HG02642 (cell line): ENCODE data around the gene INPP4B.
"Not testable (repeated sequence)": the region's sequence is repeated elsewhere in the genome, so short reads cannot be mapped to it uniquely, and the experiment has no call there.

Experiments
- ATAC-seq: cut with Tn5 transposase; IDR thresholded peaks from one replicate; pipeline ENCODE4 v1.9.1; 2021; ENCODE audit warnings: mild to moderate bottlenecking; ENCODE audit not compliant: unreplicated experiment, poor library complexity

Gene INPP4B

DNA sequence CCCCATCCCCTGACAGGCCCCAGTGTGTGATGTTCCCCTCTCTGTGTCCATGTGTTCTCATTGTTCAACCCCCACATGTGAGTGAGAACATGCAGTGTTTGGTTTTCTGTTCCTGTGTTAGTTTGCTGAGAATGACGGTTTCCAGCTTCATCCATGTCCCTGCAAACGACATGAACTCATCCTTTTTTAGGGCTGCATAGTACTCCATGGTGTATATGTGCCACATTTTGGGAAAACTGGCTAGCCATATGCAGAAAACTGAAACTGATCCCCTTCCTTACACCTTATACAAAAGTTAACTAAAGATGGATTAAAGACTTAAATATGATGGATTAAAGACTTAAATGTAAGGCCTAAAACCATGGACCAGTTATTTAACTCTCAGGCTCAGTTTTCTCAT lies 336.7 kb downstream of the INPP4B start:
- ATAC-seq, result not testable (repeated sequence)

DNA sequence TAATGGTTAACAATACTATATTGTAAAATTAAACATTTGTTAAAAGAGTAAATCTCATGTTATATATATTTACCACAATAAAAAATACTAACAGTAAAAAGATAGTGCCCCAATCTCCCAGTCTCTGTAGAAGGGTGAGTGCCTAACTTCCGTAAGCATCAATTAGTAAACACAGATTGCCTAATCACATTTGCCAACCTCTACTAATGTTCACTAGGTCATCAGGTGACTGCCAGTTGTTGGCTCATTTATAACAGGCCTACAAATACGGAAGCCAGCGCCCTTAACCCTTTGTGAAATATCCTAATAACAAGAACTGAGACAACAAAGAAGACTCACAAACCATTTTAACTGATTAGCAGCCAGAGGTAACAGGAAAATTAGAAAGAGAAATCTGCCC lies 345.1 kb downstream of the INPP4B start:
- no peak for ATAC-seq

DNA sequence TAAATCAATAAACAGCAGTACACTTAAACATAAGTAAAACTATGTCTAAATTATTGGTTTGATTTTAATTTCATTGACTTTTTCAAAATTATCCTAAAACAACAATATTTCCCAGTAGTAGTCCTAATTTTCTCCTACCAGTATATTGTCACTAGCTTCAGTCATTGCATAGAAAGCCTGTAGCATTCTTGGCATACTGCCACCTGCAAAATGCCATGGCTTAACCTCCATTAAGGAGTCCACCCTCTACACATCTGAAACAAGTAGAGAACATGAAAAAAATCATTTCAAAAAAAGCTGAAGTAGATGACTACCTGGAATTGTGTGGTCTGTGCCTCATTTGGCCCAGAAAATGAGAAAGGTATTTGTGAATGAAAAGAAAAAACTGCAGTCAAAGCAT lies 348.5 kb downstream of the INPP4B start:
- no peak for ATAC-seq

- no peak for ATAC-seq
Measured at GRCh38 chr4:142493255-142494110, 352.6 kb downstream of the INPP4B start.

- ATAC-seq, result no peak
Measured at GRCh38 chr4:142485452-142485851, 360.6 kb downstream of the INPP4B start.

DNA sequence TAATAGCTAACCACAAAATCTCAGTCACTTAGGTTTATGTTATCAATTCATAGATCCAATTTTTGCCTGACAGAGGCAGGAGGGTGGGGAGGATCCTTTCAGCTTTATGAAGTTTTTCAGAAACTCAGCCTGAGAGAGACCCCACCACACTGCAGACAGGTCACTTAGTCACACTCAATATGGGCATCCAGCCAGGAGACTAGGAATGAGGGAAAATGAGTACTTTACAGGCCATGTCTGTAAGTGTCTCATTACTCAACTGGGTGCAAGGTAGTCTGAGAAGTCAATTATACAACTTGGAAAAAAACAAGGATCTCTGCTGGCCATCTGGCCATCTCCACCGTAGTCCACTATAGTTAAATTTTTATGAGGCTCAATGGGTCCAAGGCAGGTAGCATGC lies 365.9 kb downstream of the INPP4B start:
- no peak for ATAC-seq

GRCh38 chr4:142475663-142476062 lies 370.4 kb downstream of the INPP4B start:
- no peak for ATAC-seq

GRCh38 chr4:142474398-142475087 lies 371.6 kb downstream of the INPP4B start:
- no peak for ATAC-seq

GRCh38 chr4:142473960-142474338 lies 372.2 kb downstream of the INPP4B start:
- no peak for ATAC-seq

GRCh38 chr4:142473218-142473959 lies 372.7 kb downstream of the INPP4B start:
- no peak for ATAC-seq

DNA sequence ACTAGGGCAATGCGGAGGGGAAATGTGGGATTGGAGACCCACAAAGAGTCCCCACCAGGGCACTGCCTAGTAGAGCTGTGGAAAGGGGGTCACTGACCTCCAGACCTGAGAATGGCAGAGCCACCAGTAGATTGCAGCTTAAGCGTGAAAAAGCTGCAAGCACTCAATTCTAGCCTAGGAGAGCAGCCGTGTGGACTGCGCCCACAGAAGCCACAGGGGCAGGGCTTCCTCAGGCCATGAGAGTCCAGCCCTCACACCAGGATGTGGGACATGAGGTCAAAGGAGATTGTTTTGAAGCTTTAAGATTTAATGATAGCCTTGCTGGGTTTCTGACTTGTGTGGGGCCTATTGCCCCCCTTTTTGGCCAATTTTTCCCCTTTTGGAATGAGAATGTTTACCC lies 379.0 kb downstream of the INPP4B start:
- no peak for ATAC-seq

DNA sequence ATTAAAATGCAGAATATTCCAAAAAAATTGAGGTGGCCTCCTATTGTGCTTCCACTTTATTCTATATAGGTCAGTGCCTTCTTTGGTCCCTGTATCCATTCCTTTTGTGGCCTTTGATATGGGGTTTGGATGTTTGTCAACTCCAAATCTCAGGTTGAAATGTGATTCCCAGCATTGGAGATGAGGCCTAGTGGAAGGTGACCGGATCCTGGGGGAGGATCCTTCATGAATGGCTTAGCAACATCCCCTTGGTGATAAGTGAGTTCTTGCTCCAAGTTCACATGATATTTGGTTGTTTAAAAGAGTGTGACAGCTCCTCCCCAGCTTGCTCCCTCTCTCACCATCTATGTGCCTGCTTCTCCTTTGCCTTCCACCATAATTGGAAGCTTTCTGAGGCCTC lies 380.6 kb downstream of the INPP4B start:
- no peak for ATAC-seq

DNA sequence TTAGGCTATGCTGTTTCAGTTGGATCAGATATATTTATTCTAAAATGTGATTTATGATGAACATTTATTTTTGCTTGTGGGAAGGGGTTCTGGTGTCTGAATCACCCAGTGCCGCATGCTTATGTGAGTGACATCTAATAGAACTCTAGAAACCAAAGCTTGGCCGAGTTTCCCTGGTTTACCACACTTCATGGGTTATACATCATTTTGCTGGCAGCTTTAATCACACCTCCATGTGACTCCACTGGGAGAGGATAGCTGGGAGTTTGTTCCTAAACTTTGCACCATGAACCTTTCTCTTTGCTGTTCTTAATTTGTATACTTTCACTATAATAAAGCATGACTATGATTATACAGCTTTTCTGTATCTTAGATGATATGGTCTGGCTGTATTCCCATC lies 382.9 kb downstream of the INPP4B start:
- ATAC-seq, result no peak

DNA sequence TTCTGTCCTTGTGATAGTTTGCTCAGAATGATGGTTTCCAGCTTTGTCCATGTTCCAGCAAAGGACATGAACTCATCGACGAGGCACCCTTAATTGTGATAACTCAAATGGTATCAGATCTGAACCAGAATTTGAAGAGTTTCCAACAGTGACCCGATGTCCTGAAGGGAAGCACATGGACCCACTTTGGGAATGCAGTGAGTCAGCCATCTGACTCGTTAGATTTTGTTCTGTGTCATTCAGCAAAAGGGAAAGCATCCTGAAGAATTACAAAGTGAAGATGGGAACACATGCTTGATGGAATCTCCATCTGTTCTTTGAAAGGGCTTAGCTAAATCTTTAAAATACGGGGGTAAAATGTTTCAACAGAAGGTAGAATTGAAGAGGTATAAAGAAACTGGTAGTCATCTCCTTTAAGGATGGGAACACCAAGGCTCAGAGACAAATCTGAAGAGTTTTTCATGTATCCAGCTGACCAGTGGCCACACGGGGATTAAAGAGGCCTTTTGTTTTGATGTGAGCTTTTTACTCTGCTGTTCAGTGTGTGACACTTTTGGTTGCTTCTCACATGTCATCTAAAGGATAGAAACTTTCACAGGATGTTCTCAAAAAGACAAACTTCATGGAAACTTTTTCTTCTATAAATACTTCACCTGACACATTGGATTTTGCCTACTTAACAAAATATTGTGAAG lies 393.8 kb downstream of the INPP4B start:
- ATAC-seq, result no peak

- no peak for ATAC-seq
Measured at GRCh38 chr4:142449771-142450373, 396.2 kb downstream of the INPP4B start.

DNA sequence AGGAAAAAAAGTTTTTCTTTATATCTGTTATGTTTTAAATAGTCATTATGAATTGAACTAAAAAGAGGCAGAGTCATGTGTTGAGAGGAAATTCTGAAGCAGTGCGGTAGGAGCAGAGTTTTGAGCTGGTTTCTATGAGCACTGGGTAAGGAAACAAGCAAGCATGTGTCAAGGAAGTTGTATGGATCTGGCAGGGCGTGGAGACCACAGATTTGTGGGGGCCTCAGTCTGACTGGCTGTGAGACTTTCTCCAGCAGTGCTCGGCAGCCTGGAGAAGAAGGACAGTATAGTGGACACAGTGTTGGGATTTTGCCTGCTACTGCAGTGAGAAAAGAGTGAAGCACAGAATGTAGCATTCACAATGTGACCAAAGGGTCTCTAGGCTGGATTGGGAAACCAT lies 399.1 kb downstream of the INPP4B start:
- ATAC-seq, result no peak

- ATAC-seq, result no peak
Measured at GRCh38 chr4:142443469-142443868, 402.6 kb downstream of the INPP4B start.

DNA sequence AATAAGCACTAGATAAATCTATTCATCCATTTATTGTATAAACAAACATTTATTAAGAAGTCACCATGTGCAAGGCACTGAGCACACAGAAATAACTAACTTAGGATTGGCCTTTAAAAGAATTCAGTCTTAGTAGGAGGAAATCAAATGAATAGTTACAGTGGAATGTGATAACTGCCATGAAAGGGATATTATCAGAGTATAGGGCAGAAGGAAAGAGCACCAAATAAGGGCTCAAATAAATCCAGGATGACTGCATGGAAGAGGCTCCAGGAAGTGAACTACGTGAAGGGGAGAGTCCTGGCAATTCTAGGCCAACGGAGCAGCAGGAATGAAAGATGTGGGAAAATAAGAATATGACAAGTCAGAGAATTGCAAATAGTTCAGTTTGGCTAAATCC lies 406.0 kb downstream of the INPP4B start:
- no peak for ATAC-seq

- no peak for ATAC-seq
Measured at GRCh38 chr4:142435599-142436235, 410.4 kb downstream of the INPP4B start.
